GDM1 (cell line): ENCODE results near the gene KIF1A.

ENCODE experiments used
- DNase-seq: peaks from one replicate; lab custom pipeline; 2025; lab: John Stamatoyannopoulos, UW

The KIF1A gene

GRCh38 chr2:240803191-240803590, 16.8 kb downstream of the KIF1A start:
- no peak for DNase-seq

- no peak for DNase-seq
These were observed 20.8 kb downstream of the KIF1A start for GRCh38 chr2:240799033-240799820.

GRCh38 chr2:240798327-240798905, 21.6 kb downstream of the KIF1A start:
- DNase-seq, result no peak

GRCh38 chr2:240797914-240798313, 22.1 kb downstream of the KIF1A start:
- no peak for DNase-seq

- DNase-seq, result no peak
These were observed 22.5 kb downstream of the KIF1A start for GRCh38 chr2:240797500-240797895.

GRCh38 chr2:240796543-240797499, 23.2 kb downstream of the KIF1A start:
- no peak for DNase-seq

- DNase-seq, result no peak
These were observed 24.0 kb downstream of the KIF1A start for GRCh38 chr2:240795916-240796510.

GRCh38 chr2:240795454-240795853, 24.6 kb downstream of the KIF1A start:
- no peak for DNase-seq

- no peak for DNase-seq
These were observed 25.8 kb downstream of the KIF1A start for GRCh38 chr2:240794178-240794721.

- DNase-seq, result no peak
These were observed 26.5 kb downstream of the KIF1A start for GRCh38 chr2:240793313-240794177.

- no peak for DNase-seq
These were observed 27.2 kb downstream of the KIF1A start for GRCh38 chr2:240792629-240793312.

GRCh38 chr2:240791821-240792628, 28.0 kb downstream of the KIF1A start:
- DNase-seq, result no peak

- no peak for DNase-seq
These were observed 28.7 kb downstream of the KIF1A start for GRCh38 chr2:240791221-240791800.

- no peak for DNase-seq
These were observed 29.4 kb downstream of the KIF1A start for GRCh38 chr2:240790370-240791220.

GRCh38 chr2:240789501-240790369, 30.3 kb downstream of the KIF1A start:
- DNase-seq, result no peak

- DNase-seq, result no peak
These were observed 31.0 kb downstream of the KIF1A start for GRCh38 chr2:240789051-240789453.

- DNase-seq, result no peak
These were observed 31.5 kb downstream of the KIF1A start for GRCh38 chr2:240788482-240788881.
